ENCODE results near the gene DNHD1.

The DNHD1 gene

GRCh38 chr11:6563121-6563619, 66.1 kb downstream of the DNHD1 start:
- DNase-seq (ENCODE audit: low read depth in 2 of 2) = no peak

- no peak for DNase-seq (ENCODE audit: low read depth in 2 of 2)
Measured at GRCh38 chr11:6563667-6564066, 66.6 kb downstream of the DNHD1 start.

- no peak for DNase-seq (ENCODE audit: low read depth in 2 of 2)
Measured at GRCh38 chr11:6565325-6565724, 68.2 kb downstream of the DNHD1 start.

- no peak for DNase-seq (ENCODE audit: low read depth in 2 of 2)
Measured at GRCh38 chr11:6565988-6566703, 69.1 kb downstream of the DNHD1 start.

GRCh38 chr11:6566704-6567370, 69.8 kb downstream of the DNHD1 start:
- DNase-seq (ENCODE audit: low read depth in 2 of 2) = no peak

GRCh38 chr11:6567371-6567745, 70.3 kb downstream of the DNHD1 start:
- DNase-seq (ENCODE audit: low read depth in 2 of 2) = no peak

- DNase-seq (ENCODE audit: low read depth in 2 of 2) = no peak
Measured at GRCh38 chr11:6568191-6568918, 71.3 kb downstream of the DNHD1 start.

- no peak for DNase-seq (ENCODE audit: low read depth in 2 of 2)
Measured at GRCh38 chr11:6569706-6570105, 72.6 kb downstream of the DNHD1 start.

- no peak for DNase-seq (ENCODE audit: low read depth in 2 of 2)
Measured at GRCh38 chr11:6570691-6571427, 73.8 kb downstream of the DNHD1 start.

GRCh38 chr11:6571434-6572008, 74.4 kb downstream of the DNHD1 start:
- DNase-seq (ENCODE audit: low read depth in 2 of 2) = no peak

- DNase-seq (ENCODE audit: low read depth in 2 of 2) = no peak
Measured at GRCh38 chr11:6572215-6572614, 75.1 kb downstream of the DNHD1 start.

- no peak for DNase-seq (ENCODE audit: low read depth in 2 of 2)
Measured at GRCh38 chr11:6574816-6575715, 78.0 kb downstream of the DNHD1 start.

- no peak for DNase-seq (ENCODE audit: low read depth in 2 of 2)
Measured at GRCh38 chr11:6576471-6577373, 79.6 kb downstream of the DNHD1 start.

- DNase-seq (ENCODE audit: low read depth in 2 of 2) = no peak
Measured at GRCh38 chr11:6578134-6578533, 81.1 kb downstream of the DNHD1 start.

- DNase-seq (ENCODE audit: low read depth in 2 of 2) = no peak
Measured at GRCh38 chr11:6579681-6580080, 82.6 kb downstream of the DNHD1 start.

- no peak for DNase-seq (ENCODE audit: low read depth in 2 of 2)
Measured at GRCh38 chr11:6583584-6583983, 86.5 kb downstream of the DNHD1 start.

- DNase-seq (ENCODE audit: low read depth in 2 of 2) = no peak
Measured at GRCh38 chr11:6584528-6584927, 87.4 kb downstream of the DNHD1 start.

- no peak for DNase-seq (ENCODE audit: low read depth in 2 of 2)
Measured at GRCh38 chr11:6586434-6587359, 89.6 kb downstream of the DNHD1 start.
